H9 (cell line): Measurements from ENCODE around the gene NPB. TPM values are rescaled to one million over a fixed set of nuclear protein-coding genes. Genes with fewer than 3 reads are reported as not detected.

ENCODE experiments used
- DNase-seq: peaks from one replicate; pipeline ENCODE4 v3.0.0-alpha.2; 2017
- H2AFZ ChIP-seq: one replicate; pipeline ENCODE4 v1.6.1; 2013; ENCODE audit warnings: mild to moderate bottlenecking, low read length, control low read depth, moderate library complexity
- H2AK5ac ChIP-seq: 2 replicates; pipeline ENCODE4 v1.6.1; 2013; ENCODE audit warnings: low read length, control low read depth, mixed read lengths; ENCODE audit not compliant: insufficient read length
- H2BK120ac ChIP-seq: one replicate; pipeline ENCODE4 v1.6.1; 2013; ENCODE audit warnings: low read depth, mild to moderate bottlenecking, low read length, control low read depth, inconsistent platforms; ENCODE audit not compliant: poor library complexity, severe bottlenecking
- H2BK12ac ChIP-seq: 2 replicates; pipeline ENCODE4 v1.6.1; 2013; ENCODE audit warnings: low read length, control low read depth, mixed read lengths, low read depth; ENCODE audit not compliant: insufficient read length
- H2BK15ac ChIP-seq: 2 replicates; pipeline ENCODE4 v1.6.1; 2013; ENCODE audit warnings: low read depth, low read length, control low read depth
- H2BK20ac ChIP-seq: one replicate; pipeline ENCODE4 v1.6.1; 2013; ENCODE audit warnings: low read depth, mild to moderate bottlenecking, low read length, control low read depth, inconsistent platforms; ENCODE audit not compliant: poor library complexity, severe bottlenecking
- H2BK5ac ChIP-seq: 2 replicates; pipeline ENCODE4 v1.6.1; 2013; ENCODE audit warnings: low read length, control low read depth, mixed read lengths; ENCODE audit not compliant: insufficient read length
- H3K14ac ChIP-seq: 2 replicates; pipeline ENCODE4 v1.6.1; 2013; ENCODE audit warnings: low read length, control low read depth; ENCODE audit not compliant: insufficient read depth
- H3K18ac ChIP-seq: 2 replicates; pipeline ENCODE4 v1.6.1; 2013; ENCODE audit warnings: low read depth, mild to moderate bottlenecking, mixed read lengths, low read length, control low read depth; ENCODE audit not compliant: insufficient read length
- H3K23ac ChIP-seq: 2 replicates; pipeline ENCODE4 v1.6.1; 2013; ENCODE audit warnings: low read length, control low read depth, mixed read lengths, low read depth; ENCODE audit not compliant: insufficient read length
- H3K23me2 ChIP-seq: 2 replicates; pipeline ENCODE4 v1.6.1; 2013; ENCODE audit warnings: low read depth, mild to moderate bottlenecking, mixed read lengths, low read length, control low read depth; ENCODE audit not compliant: insufficient read length, poor library complexity, severe bottlenecking
- H3K27ac ChIP-seq: 2 replicates; pipeline ENCODE4 v1.5.1; 2013; ENCODE audit warnings: low read length, control low read depth, mixed read lengths, low read depth; ENCODE audit not compliant: insufficient read length
- H3K27me3 ChIP-seq: 2 replicates; pipeline ENCODE4 v1.6.1; 2013; ENCODE audit warnings: low read length, control low read depth, inconsistent platforms; ENCODE audit not compliant: insufficient read depth
- H3K4ac ChIP-seq: 2 replicates; pipeline ENCODE4 v1.6.1; 2013; ENCODE audit warnings: low read depth, mild to moderate bottlenecking, control low read depth, inconsistent platforms, low read length, moderate library complexity
- H3K4me1 ChIP-seq: 2 replicates; pipeline ENCODE4 v1.6.1; 2013; ENCODE audit warnings: low read length, control low read depth, inconsistent platforms; ENCODE audit not compliant: insufficient read depth
- H3K4me2 ChIP-seq: 2 replicates; pipeline ENCODE4 v1.6.1; 2013; ENCODE audit warnings: low read length, control low read depth, mixed read lengths; ENCODE audit not compliant: insufficient read length, insufficient read depth
- H3K56ac ChIP-seq: 2 replicates; pipeline ENCODE4 v1.6.1; 2013; ENCODE audit warnings: low read depth, mild to moderate bottlenecking, mixed read lengths, low read length, control low read depth; ENCODE audit not compliant: insufficient read length
- H3K79me1 ChIP-seq: 2 replicates; pipeline ENCODE4 v1.6.1; 2013; ENCODE audit warnings: low read depth, mild to moderate bottlenecking, moderate library complexity, low read length, control low read depth, inconsistent platforms; ENCODE audit not compliant: insufficient read depth, poor library complexity, severe bottlenecking
- H3K79me2 ChIP-seq: 2 replicates; pipeline ENCODE4 v1.6.1; 2013; ENCODE audit warnings: low read length, control low read depth, inconsistent platforms; ENCODE audit not compliant: insufficient read depth
- H3K9ac ChIP-seq: 2 replicates; pipeline ENCODE4 v1.6.1; 2013; ENCODE audit warnings: low read length, control low read depth, mixed read lengths; ENCODE audit not compliant: insufficient read length; ENCODE audit errors: extremely low read depth
- H3K9me3 ChIP-seq: one replicate; pipeline ENCODE4 v1.6.1; 2013; ENCODE audit warnings: low read depth, low read length, inconsistent platforms; ENCODE audit not compliant: control insufficient read depth
- H3T11ph ChIP-seq: one replicate; pipeline ENCODE4 v1.6.1; 2013; ENCODE audit warnings: mild to moderate bottlenecking, low read length, control low read depth, inconsistent platforms
- H4K20me1 ChIP-seq: one replicate; pipeline ENCODE4 v1.6.1; 2013; ENCODE audit not compliant: control insufficient read depth, insufficient read length, insufficient read depth
- H4K5ac ChIP-seq: 2 replicates; pipeline ENCODE4 v1.6.1; 2013; ENCODE audit warnings: low read depth, mild to moderate bottlenecking, mixed read lengths, low read length, control low read depth; ENCODE audit not compliant: insufficient read length
- H4K8ac ChIP-seq: replicated peaks from 2 replicates; pipeline ENCODE4 v1.6.1; 2013; ENCODE audit warnings: low read length, control low read depth, mixed read lengths, low read depth; ENCODE audit not compliant: insufficient read length
- H4K91ac ChIP-seq: 2 replicates; pipeline ENCODE4 v1.6.1; 2013; ENCODE audit warnings: low read depth, mild to moderate bottlenecking, moderate library complexity, mixed read lengths, low read length, control low read depth; ENCODE audit not compliant: insufficient read length
- H3K27ac Mint-ChIP-seq, 3 experiments: 2 replicates in 2 of 3; 3 replicates in 1 of 3; pipeline ENCODE4 v1.8.0; 2020 to 2021; ENCODE audit warnings: mixed read lengths in 3 of 3, mild to moderate bottlenecking in 1 of 3, moderate library complexity in 1 of 3
- H3K27me3 Mint-ChIP-seq: 2 replicates; pipeline ENCODE4 v1.8.0; 2021; ENCODE audit warnings: low read depth, mild to moderate bottlenecking, moderate library complexity, mixed read lengths
- H3K36me3 Mint-ChIP-seq, 3 experiments: 2 replicates in 2 of 3; 3 replicates in 1 of 3; pipeline ENCODE4 v1.8.0; 2020 to 2021; ENCODE audit warnings: low read depth in 3 of 3, mixed read lengths in 3 of 3; ENCODE audit not compliant: insufficient read depth in 1 of 3
- H3K4me1 Mint-ChIP-seq, 2 experiments: 2 replicates each; pipeline ENCODE4 v1.8.0; 2020; ENCODE audit warnings: mixed read lengths in 2 of 2
- H3K4me3 Mint-ChIP-seq, 2 experiments: 2 replicates in 1 of 2; 3 replicates in 1 of 2; pipeline ENCODE4 v1.8.0; 2020 to 2021; ENCODE audit warnings: mild to moderate bottlenecking in 2 of 2, mixed read lengths in 2 of 2, moderate library complexity in 1 of 2
- H3K9me3 Mint-ChIP-seq, 2 experiments: 2 replicates in 1 of 2; 3 replicates in 1 of 2; pipeline ENCODE4 v1.8.0; 2020; ENCODE audit warnings: mild to moderate bottlenecking in 2 of 2, mixed read lengths in 2 of 2, moderate library complexity in 1 of 2
- WGBS: extraction: QIAGEN DNeasy Blood & Tissue Kit; methylation state at CpG from one replicate; pipeline ENCODE4 v1.1.7; 2013; ENCODE audit warnings: missing lambda C conversion rate, low lambda C conversion rate, mixed read lengths; ENCODE audit not compliant: insufficient read length; ENCODE audit errors: extremely low coverage; 5-methylcytosine and 5-hydroxymethylcytosine counted together
- total RNA-seq: library from RNA; stranded (reverse); gene quantifications from 2 replicates; pipeline ENCODE4 v1.2.1, GENCODE V29; 2021
- TF ChIP-seq, protein P1 (sequence below): fragments of 200-600 bp; sonication (generic); conservative IDR thresholded peaks from 3 replicates; pipeline ENCODE4 v1.8.0; 2021; ENCODE audit warnings: antibody characterized with exemption, mild to moderate bottlenecking

The NPB gene
- total RNA-seq, 1 experiment from 2014 or later = 2.1 TPM

DNA sequence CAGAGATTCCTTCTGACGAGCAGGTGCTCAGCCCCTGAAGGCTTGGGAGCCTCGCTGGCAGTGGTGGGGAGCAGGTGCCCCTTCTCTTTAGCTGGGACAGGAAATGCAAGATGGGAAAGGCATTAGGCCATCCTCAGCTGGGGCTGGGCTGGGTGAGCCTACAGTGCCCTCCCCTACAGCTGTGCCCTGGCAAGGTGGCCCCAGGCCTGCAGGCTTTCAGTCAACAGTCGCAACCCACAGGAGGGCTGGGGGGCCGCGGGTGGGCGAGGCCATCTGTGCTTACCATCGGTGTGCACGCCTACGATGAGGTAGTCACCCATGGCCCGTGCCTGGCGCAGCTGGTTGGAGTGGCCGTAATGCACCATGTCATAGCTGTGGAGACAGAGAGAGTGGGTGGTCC, 7.2 kb downstream of the NPB start:
- Histone ChIP-seq H3K14ac (no peak overlapping the region), H4K20me1 (no peaks in the 10 kb centered on the region), H3K56ac (no peak overlapping the region), H3K23me2 (peaks cover 6% of the 10 kb centered on the region), H3K4me1 (no peaks in the 10 kb centered on the region), H3K9me3 (no peaks in the 10 kb centered on the region), H3K4me2 (no peak overlapping the region), H2BK15ac (no peak overlapping the region), H4K5ac (no peak overlapping the region), H2AK5ac (no peak overlapping the region), H2AFZ (no peak overlapping the region), H4K8ac (no peak overlapping the region), H2BK5ac (no peak overlapping the region), H4K91ac (no peak overlapping the region), H3T11ph (no peak overlapping the region), H3K18ac (no peak overlapping the region), H3K79me2 (no peaks in the 10 kb centered on the region), H2BK120ac (no peak overlapping the region), H3K79me1 (no peaks in the 10 kb centered on the region), H3K27me3 (no peaks in the 10 kb centered on the region), H2BK12ac (no peak overlapping the region), H3K9ac (no peak overlapping the region), H2BK20ac (no peak overlapping the region), H3K4ac (no peak overlapping the region), H3K23ac (no peak overlapping the region), H3K27ac (no peak overlapping the region)
- H3K9me3 Mint-ChIP-seq = no peaks in the 10 kb centered on the region
- H3K4me3 Mint-ChIP-seq = no peak overlapping the region
- H3K4me1 Mint-ChIP-seq = peaks cover 0 to 2% of the 10 kb centered on the region in 2 experiments; a peak in 2 of 4 replicates
- TF ChIP-seq, protein P1, sequence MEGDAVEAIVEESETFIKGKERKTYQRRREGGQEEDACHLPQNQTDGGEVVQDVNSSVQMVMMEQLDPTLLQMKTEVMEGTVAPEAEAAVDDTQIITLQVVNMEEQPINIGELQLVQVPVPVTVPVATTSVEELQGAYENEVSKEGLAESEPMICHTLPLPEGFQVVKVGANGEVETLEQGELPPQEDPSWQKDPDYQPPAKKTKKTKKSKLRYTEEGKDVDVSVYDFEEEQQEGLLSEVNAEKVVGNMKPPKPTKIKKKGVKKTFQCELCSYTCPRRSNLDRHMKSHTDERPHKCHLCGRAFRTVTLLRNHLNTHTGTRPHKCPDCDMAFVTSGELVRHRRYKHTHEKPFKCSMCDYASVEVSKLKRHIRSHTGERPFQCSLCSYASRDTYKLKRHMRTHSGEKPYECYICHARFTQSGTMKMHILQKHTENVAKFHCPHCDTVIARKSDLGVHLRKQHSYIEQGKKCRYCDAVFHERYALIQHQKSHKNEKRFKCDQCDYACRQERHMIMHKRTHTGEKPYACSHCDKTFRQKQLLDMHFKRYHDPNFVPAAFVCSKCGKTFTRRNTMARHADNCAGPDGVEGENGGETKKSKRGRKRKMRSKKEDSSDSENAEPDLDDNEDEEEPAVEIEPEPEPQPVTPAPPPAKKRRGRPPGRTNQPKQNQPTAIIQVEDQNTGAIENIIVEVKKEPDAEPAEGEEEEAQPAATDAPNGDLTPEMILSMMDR = no peak
- no peak for DNase-seq
- H3K27ac Mint-ChIP-seq = no peak overlapping the region
- H3K36me3 Mint-ChIP-seq = peaks cover 9 to 27% (median 18%) of the 10 kb centered on the region in 3 experiments; a peak in 6 of 7 replicates
- no CpG with 5 or more reads among the region's 12 CpGs for WGBS
- no peaks in the 10 kb centered on the region for H3K27me3 Mint-ChIP-seq
